HepG2 (cell line): ENCODE data around the gene PLEKHA8. TPM values are rescaled to one million over a fixed set of nuclear protein-coding genes. Genes with fewer than 3 reads are reported as not detected.

Experiments used
- ATAC-seq: fragments of 200-7000 bp; cut with Tn5 transposase; 3 replicates; pipeline ENCODE4 v1.9.1; 2020; ENCODE audit warnings: mild to moderate bottlenecking, moderate library complexity
- BruUV-seq: library from RNA; stranded (reverse); fragments of 400-500 nt; replicated peaks from 2 replicates; lab custom pipeline; 2021; lab: Mats Ljungman, UMichigan
- CTCF ChIA-PET: fragments of 300-600 bp; formaldehyde crosslinking; extraction: SDS; loops from one replicate; lab custom pipeline; 2021; ENCODE audit warnings: low total read pairs, inconsistent platforms, low intra/inter-chr PET ratio; lab: Yijun Ruan, JAX
- POLR2A ChIA-PET: fragments of 350-600 bp; sonication (Branson Sonifier 250); formaldehyde crosslinking; loops from one replicate; lab custom pipeline; 2020; ENCODE audit warnings: antibody characterized with exemption, inconsistent platforms; lab: Yijun Ruan, JAX
- DNase-seq: peaks from one replicate; pipeline ENCODE4 v3.0.0-alpha.2; 2015; ENCODE audit warnings: low spot score
- FAIRE-seq: peaks from 3 replicates; lab custom pipeline; 2011; peaks lifted over from hg19 to GRCh38; lab: Jason Lieb, UNC
- H2AFZ ChIP-seq: one replicate; pipeline ENCODE4 v1.6.1; 2011; ENCODE audit warnings: low read length, inconsistent platforms
- H3K27ac ChIP-seq: fragments of 300-600 bp; 3 replicates; pipeline ENCODE4 v1.8.0; 2011; ENCODE audit warnings: mixed run types, mild to moderate bottlenecking, mixed read lengths, low read length, inconsistent platforms; ENCODE audit not compliant: insufficient read depth; ENCODE audit errors: extremely low read length
- H3K27me3 ChIP-seq, 2 experiments: fragments of 200-600 bp in 1 of 2; 2 replicates in 1 of 2; 3 replicates in 1 of 2; pipeline versions ENCODE4 v1.6.0 to v1.8.0; 2011; ENCODE audit warnings: low read length in 2 of 2, mild to moderate bottlenecking in 2 of 2, moderate library complexity in 2 of 2, inconsistent platforms in 1 of 2; ENCODE audit not compliant: insufficient read depth in 2 of 2, control insufficient read depth in 1 of 2
- H3K36me3 ChIP-seq, 2 experiments: fragments of 200-600 bp in 1 of 2; replicated peaks in 1 of 2; 2 replicates in 1 of 2; 3 replicates in 1 of 2; pipeline versions ENCODE4 v1.5.1 to v1.8.0; 2011; ENCODE audit warnings: low read length in 2 of 2, inconsistent platforms in 1 of 2; ENCODE audit not compliant: insufficient read depth in 2 of 2, control insufficient read depth in 1 of 2
- H3K4me1 ChIP-seq: 2 replicates; pipeline ENCODE4 v1.5.1; 2012; ENCODE audit warnings: low read length, inconsistent platforms; ENCODE audit not compliant: insufficient read depth
- H3K4me2 ChIP-seq: 2 replicates; pipeline ENCODE4 v1.6.0; 2011; ENCODE audit warnings: low read depth, low read length, inconsistent platforms
- H3K4me3 ChIP-seq, 3 experiments: fragments of 200-600 bp in 1 of 3; sonication (generic), shearing (Covaris generic) in 1 of 3; replicated peaks in 1 of 3; 2 replicates each; pipeline ENCODE4 v1.5.1; 2011 to 2016; ENCODE audit warnings: low read length in 3 of 3, inconsistent platforms in 2 of 3, low read depth in 2 of 3, mild to moderate bottlenecking in 2 of 3, control low read depth in 1 of 3, mixed read lengths in 1 of 3; ENCODE audit not compliant: insufficient read depth in 1 of 3
- H3K79me2 ChIP-seq: one replicate; pipeline ENCODE4 v1.6.1; 2011; ENCODE audit warnings: low read length, inconsistent platforms; ENCODE audit not compliant: insufficient read depth
- H3K9ac ChIP-seq: 2 replicates; pipeline ENCODE4 v1.6.0; 2011; ENCODE audit warnings: mild to moderate bottlenecking, low read depth, low read length, inconsistent platforms; ENCODE audit not compliant: insufficient read depth
- H3K9me3 ChIP-seq: 2 replicates; pipeline ENCODE4 v1.5.1; 2012; ENCODE audit warnings: mild to moderate bottlenecking, low read length
- H4K20me1 ChIP-seq: 2 replicates; pipeline ENCODE4 v1.6.0; 2011; ENCODE audit warnings: inconsistent platforms, mild to moderate bottlenecking, low read length, moderate library complexity; ENCODE audit not compliant: insufficient read depth
- DRAP1 ChIP-seq: IDR thresholded peaks from 2 replicates; pipeline ENCODE4 v1.6.1; 2016; ENCODE audit warnings: missing genetic modification reagents, missing compliant biosample characterization
- KAT2B ChIP-seq: fragments of 150-350 bp; IDR thresholded peaks from 2 replicates; pipeline ENCODE4 v1.6.1; 2014; ENCODE audit warnings: low read depth, low read length, borderline replicate concordance
- MXD3 ChIP-seq: IDR thresholded peaks from 2 replicates; pipeline ENCODE4 v1.6.1; 2016; ENCODE audit warnings: mild to moderate bottlenecking, missing biosample characterization, missing genetic modification reagents
- NFE2 ChIP-seq: sonication (generic); formaldehyde crosslinking; IDR thresholded peaks from 2 replicates; pipeline ENCODE4 v1.4.0; 2020; ENCODE audit warnings: missing genetic modification reagents
- PHF5A ChIP-seq: IDR thresholded peaks from one replicate; pipeline ENCODE4 v1.6.1; 2018; ENCODE audit warnings: low read depth, missing genetic modification reagents; ENCODE audit not compliant: unreplicated experiment
- SRF ChIP-seq: IDR thresholded peaks from 2 replicates; pipeline ENCODE4 v1.6.1; 2011; ENCODE audit warnings: mild to moderate bottlenecking, low read depth, low read length, moderate library complexity
- ZBTB2 ChIP-seq: sonication (generic); formaldehyde crosslinking; IDR thresholded peaks from 2 replicates; pipeline ENCODE4 v1.8.0; 2022; ENCODE audit warnings: low read depth, missing genetic modification reagents
- ZNF180 ChIP-seq: sonication (generic); formaldehyde crosslinking; IDR thresholded peaks from 2 replicates; pipeline ENCODE4 v1.4.0; 2020; ENCODE audit warnings: low read depth, missing genetic modification reagents, borderline replicate concordance
- ZNF251 ChIP-seq: sonication (generic); formaldehyde crosslinking; IDR thresholded peaks from 2 replicates; pipeline ENCODE4 v1.9.0; 2021; ENCODE audit warnings: mild to moderate bottlenecking, missing genetic modification reagents
- ZNF501 ChIP-seq: sonication (generic); formaldehyde crosslinking; IDR thresholded peaks from 2 replicates; pipeline ENCODE4 v1.5.1; 2020; ENCODE audit warnings: mild to moderate bottlenecking, moderate library complexity, missing genetic modification reagents
- ZNF674 ChIP-seq: sonication (generic); formaldehyde crosslinking; IDR thresholded peaks from 2 replicates; pipeline ENCODE4 v1.5.0; 2020; ENCODE audit warnings: low read depth, mild to moderate bottlenecking, missing genetic modification reagents
- ZNF687 ChIP-seq: sonication (generic); formaldehyde crosslinking; IDR thresholded peaks from 2 replicates; pipeline ENCODE4 v1.5.1; 2020; ENCODE audit warnings: mild to moderate bottlenecking, missing genetic modification reagents, moderate library complexity
- ZNF737 ChIP-seq: sonication (generic); formaldehyde crosslinking; IDR thresholded peaks from 2 replicates; pipeline ENCODE4 v1.5.0; 2020; ENCODE audit warnings: missing genetic modification reagents, mild to moderate bottlenecking, borderline replicate concordance
- ZNF749 ChIP-seq: sonication (generic); formaldehyde crosslinking; IDR thresholded peaks from 2 replicates; pipeline ENCODE4 v1.8.0; 2022; ENCODE audit warnings: mild to moderate bottlenecking, missing genetic modification reagents, moderate library complexity, borderline replicate concordance
- WGBS: methylation state at CpG from one replicate; pipeline ENCODE4 v1.1.6; 2017; ENCODE audit warnings: low lambda C conversion rate; 5-methylcytosine and 5-hydroxymethylcytosine counted together
- in situ Hi-C: cut with HindIII; loops from 2 replicates; pipeline ENCODE4 v1.10.0; 2017; ENCODE audit warnings: low pct_unique_long_range_greater_than_20kb; ENCODE audit not compliant: extremely low pct_ligation_motif_present
- intact Hi-C: fragments of 100-400 bp; cut with micrococcal nuclease; formaldehyde crosslinking; loops from one replicate; pipeline ENCODE4 v1.10.0; 2022; ENCODE audit not compliant: unreplicated experiment
- polyA plus RNA-seq, 8 experiments: library from polyadenylated mRNA; depleted of rRNA in 3 of 8; stranded (reverse) in 7 of 8; unstranded in 1 of 8; fragments of >200 nt; fragmentation: Illumina TruSeq in 4 of 8; extraction: Trizol in 4 of 8; gene quantifications; 2 replicates each; pipeline versions ENCODE4 v1.2.1 to v1.2.3, GENCODE V29; 2011 to 2016; ENCODE audit warnings: low read depth in 4 of 8, missing spikeins in 1 of 8, mixed read lengths in 1 of 8; ENCODE audit not compliant: insufficient read depth in 1 of 8
- total RNA-seq, 5 experiments: library from RNA; depleted of rRNA; stranded (reverse); fragments of >200 nt; fragmentation: Illumina TruSeq; extraction: Trizol; gene quantifications; 2 replicates each; pipeline ENCODE4 v1.2.3, GENCODE V29; 2016; ENCODE audit warnings: low read depth in 1 of 5
- TF ChIP-seq, protein P1 (sequence below): sonication (generic); formaldehyde crosslinking; IDR thresholded peaks from 2 replicates; pipeline ENCODE4 v1.9.0; 2021; ENCODE audit warnings: missing genetic modification reagents, mild to moderate bottlenecking, borderline replicate concordance

Gene PLEKHA8
- total and polyA plus RNA-seq, 2 of the 13 experiments (the other 11 are each of a cell fraction or from before 2014, with no cell fraction given) = 12.5 to 26.4 TPM

DNA sequence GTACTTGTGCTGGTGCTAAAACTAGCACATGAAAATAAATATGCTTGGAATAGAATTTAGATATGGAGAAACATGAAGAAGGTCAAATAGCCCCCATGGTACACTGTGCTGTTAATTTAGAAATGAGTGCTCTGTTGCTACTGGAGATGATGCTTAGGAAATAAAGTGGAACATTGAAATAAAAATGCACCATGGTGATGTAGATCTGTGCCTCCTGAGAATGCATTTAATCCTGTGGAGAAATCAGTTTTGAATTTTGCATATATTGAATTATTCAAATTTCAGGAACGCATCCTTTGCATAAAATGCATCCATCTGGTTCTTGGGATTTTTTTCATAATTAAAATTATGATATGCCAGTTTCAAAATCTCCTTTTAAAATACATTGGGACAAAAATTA, 44.5 kb downstream of the PLEKHA8 start:
- Histone ChIP-seq H4K20me1 (peaks cover 7% of the 10 kb centered on the region; the same call in 1 of the 2 replicates), H3K27ac (no peak overlapping the region), H3K4me3 (no peak overlapping the region), H3K27me3 (no peaks in the 10 kb centered on the region), H3K4me1 (peaks cover 7% of the 10 kb centered on the region), H2AFZ (no peak overlapping the region), H3K4me2 (no peak overlapping the region), H3K9ac (no peak overlapping the region), H3K79me2 (no peaks in the 10 kb centered on the region), H3K36me3 (peaks cover 4 to 24% of the 10 kb centered on the region in 2 experiments; a peak in 4 of 5 replicates), H3K9me3 (no peaks in the 10 kb centered on the region)
- DNase-seq (no peak), FAIRE-seq (no peak), ATAC-seq (no peak)
- ChIA-PET CTCF (interaction anchor here (0.9 kb wide), 1 partner anchor 10 kb away, joined by 3 read pairs; no protein-coding TSS in a partner anchor), POLR2A (no interaction called here)
- intact Hi-C loops (no loop called here), in situ Hi-C loops (no loop called here)
- no TSS peak for BruUV-seq
- WGBS = 100% methylated on average over 1 of the region's 1 CpG
- no peak for TF ChIP-seq PHF5A (CRISPR knock-in tag)
- no peak for TF ChIP-seq ZNF737 (CRISPR knock-in tag)
- no peak for TF ChIP-seq ZNF180 (CRISPR knock-in tag)
- TF ChIP-seq ZNF749 = no peak
- TF ChIP-seq MXD3 (CRISPR knock-in tag) = no peak
- TF ChIP-seq ZNF687 (CRISPR knock-in tag) = no peak
- TF ChIP-seq ZNF501 (CRISPR knock-in tag) = no peak
- no peak for TF ChIP-seq SRF
- no peak for TF ChIP-seq ZBTB2 (CRISPR knock-in tag)
- TF ChIP-seq, protein P1, sequence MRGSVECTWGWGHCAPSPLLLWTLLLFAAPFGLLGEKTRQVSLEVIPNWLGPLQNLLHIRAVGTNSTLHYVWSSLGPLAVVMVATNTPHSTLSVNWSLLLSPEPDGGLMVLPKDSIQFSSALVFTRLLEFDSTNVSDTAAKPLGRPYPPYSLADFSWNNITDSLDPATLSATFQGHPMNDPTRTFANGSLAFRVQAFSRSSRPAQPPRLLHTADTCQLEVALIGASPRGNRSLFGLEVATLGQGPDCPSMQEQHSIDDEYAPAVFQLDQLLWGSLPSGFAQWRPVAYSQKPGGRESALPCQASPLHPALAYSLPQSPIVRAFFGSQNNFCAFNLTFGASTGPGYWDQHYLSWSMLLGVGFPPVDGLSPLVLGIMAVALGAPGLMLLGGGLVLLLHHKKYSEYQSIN (CRISPR knock-in tag) = no peak
- no peak for TF ChIP-seq ZNF251 (CRISPR knock-in tag)
- TF ChIP-seq ZNF674 (CRISPR knock-in tag) = no peak
- no peak for TF ChIP-seq KAT2B
- TF ChIP-seq DRAP1 = no peak
- no peak for TF ChIP-seq NFE2
